Measurements from ENCODE around the gene THTPA. TPM values are rescaled to one million over a fixed set of nuclear protein-coding genes. Genes with fewer than 3 reads are reported as not detected.

The THTPA gene
- total RNA-seq, 4 donors from 2014 or later = 6.4 to 16.8 (median 15.2) TPM

DNA sequence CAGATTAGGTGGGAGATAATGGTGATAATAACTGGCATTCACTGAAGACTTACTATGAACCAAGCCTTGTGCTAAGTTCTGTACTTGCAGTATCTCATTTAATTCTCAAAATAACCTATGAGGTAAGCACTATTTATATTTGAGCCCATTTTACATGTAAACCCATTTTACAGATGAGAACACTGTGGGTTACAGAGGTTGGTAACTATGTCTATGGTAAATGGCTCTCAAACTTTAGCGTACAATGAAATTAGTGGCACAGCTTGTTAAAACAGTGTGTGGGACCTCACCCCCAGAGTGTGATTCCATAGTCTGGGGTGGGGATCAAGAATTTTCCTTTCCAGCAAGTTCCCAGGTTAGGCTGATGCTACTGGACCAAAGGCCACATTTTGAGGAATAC, 44.7 kb downstream of the THTPA start:
- Histone ChIP-seq H3K27ac (no peak overlapping the region), H3K9me3 (no peaks in the 10 kb centered on the region), H3K4me1 (no peaks in the 10 kb centered on the region), H3K4me3 (no peak overlapping the region), H3K27me3 (no peaks in the 10 kb centered on the region), H3K36me3 (no peaks in the 10 kb centered on the region)
- TF ChIP-seq, protein P1, sequence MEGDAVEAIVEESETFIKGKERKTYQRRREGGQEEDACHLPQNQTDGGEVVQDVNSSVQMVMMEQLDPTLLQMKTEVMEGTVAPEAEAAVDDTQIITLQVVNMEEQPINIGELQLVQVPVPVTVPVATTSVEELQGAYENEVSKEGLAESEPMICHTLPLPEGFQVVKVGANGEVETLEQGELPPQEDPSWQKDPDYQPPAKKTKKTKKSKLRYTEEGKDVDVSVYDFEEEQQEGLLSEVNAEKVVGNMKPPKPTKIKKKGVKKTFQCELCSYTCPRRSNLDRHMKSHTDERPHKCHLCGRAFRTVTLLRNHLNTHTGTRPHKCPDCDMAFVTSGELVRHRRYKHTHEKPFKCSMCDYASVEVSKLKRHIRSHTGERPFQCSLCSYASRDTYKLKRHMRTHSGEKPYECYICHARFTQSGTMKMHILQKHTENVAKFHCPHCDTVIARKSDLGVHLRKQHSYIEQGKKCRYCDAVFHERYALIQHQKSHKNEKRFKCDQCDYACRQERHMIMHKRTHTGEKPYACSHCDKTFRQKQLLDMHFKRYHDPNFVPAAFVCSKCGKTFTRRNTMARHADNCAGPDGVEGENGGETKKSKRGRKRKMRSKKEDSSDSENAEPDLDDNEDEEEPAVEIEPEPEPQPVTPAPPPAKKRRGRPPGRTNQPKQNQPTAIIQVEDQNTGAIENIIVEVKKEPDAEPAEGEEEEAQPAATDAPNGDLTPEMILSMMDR (IDR thresholded peaks at IDR 0.05) = no peak
- TF ChIP-seq POLR2A (IDR thresholded peaks at IDR 0.05) = no peak
- DNase-seq = no peak
- intact Hi-C loops (cut with DNase I; ENCODE audit: low total_unique reads) = no loop called here

DNA sequence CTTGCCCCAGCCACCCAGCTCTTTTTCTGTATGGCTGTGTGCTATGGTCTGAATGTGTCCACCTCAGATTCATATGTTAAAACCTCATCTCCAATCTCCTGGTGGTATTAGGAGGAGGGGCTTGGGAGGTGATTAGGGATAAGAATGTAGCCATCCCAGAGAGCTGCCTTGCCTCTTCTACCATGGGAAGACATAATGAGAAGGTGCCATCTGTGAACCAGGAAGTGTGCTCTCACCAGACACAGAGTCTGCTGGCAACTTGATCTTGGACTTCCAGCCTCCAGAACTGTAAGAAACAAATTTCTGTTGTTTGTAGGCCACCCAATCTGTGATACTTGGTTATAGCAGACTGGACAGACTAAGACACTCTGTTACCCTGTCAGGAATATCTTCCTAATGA, 45.4 kb downstream of the THTPA start:
- Histone ChIP-seq H3K4me3 (no peak overlapping the region), H3K4me1 (no peaks in the 10 kb centered on the region), H3K36me3 (no peaks in the 10 kb centered on the region), H3K9me3 (no peaks in the 10 kb centered on the region), H3K27ac (no peak overlapping the region), H3K27me3 (no peaks in the 10 kb centered on the region)
- no peak for DNase-seq
- intact Hi-C loops (cut with DNase I; ENCODE audit: low total_unique reads) = no loop called here
- TF ChIP-seq POLR2A (IDR thresholded peaks at IDR 0.05) = no peak
- TF ChIP-seq, protein P1 (IDR thresholded peaks at IDR 0.05) = no peak

DNA sequence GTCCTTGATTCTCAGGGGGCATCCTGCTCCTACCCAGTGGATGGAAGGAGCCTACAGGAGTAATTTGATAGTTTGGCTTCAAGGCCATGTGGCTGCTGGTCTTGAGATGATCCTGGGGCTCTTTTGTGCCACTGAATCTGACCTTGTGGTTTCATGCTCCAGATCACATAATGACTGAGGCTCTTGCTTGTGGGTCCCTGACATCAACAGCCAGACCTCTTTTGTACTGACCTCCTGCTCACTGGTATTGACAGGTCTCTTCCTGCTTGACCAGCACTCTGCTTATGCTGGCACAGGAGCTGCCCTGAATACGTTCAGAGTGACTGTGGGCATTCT, 45.7 kb downstream of the THTPA start:
- no peak for DNase-seq
- H3K9me3 ChIP-seq = no peaks in the 10 kb centered on the region
- TF ChIP-seq, protein P1 (IDR thresholded peaks at IDR 0.05) = no peak
- TF ChIP-seq POLR2A (IDR thresholded peaks at IDR 0.05) = no peak
- H3K4me1 ChIP-seq = no peaks in the 10 kb centered on the region
- H3K27me3 ChIP-seq = no peaks in the 10 kb centered on the region
- no peak overlapping the region for H3K4me3 ChIP-seq
- H3K27ac ChIP-seq = no peak overlapping the region
- no peaks in the 10 kb centered on the region for H3K36me3 ChIP-seq
- intact Hi-C loops (cut with DNase I; ENCODE audit: low total_unique reads) = no loop called here

DNA sequence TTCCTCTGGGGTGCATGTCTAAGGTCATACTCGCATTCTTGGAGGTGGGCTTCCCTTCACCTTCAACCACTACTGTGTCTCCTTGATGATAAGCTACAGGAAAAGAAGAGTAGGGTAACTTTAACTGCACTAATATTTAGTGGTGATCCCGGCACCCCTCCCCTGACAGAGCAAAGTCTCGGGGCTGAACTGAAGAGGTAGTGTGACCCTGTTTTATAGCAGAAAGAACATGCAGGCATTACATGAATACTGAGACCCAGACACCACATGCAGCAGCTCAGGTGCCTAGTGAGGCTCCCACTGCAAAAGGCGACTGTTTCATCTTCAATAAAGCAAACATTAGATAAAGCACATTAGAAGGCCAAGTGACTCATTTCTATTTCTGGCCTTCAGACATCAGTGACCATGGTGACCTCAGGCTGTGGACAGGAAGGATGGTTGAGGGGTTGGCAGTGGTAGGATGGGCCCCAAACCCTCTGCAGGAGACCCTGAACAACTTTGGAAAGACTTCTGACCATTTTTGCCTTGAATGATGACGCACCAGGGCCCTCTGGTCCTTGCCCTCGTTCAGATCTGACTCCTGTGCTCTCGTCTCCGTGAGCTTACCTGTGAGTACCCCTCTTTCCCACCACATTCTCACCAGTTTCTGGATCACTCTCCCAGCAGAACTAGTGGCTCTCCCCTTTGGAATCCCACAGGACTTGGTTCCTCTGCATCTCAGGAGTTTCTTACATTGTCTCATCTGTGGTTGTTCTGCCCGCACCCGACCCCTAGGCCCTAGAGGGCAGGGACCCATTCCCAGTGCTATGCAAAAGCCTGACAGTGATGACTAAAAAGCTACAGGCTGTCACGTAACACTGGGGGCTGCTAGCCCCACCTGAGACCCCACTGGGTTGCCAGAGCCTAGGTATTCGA, 46.4 kb downstream of the THTPA start:
- TF ChIP-seq, protein P1 (IDR thresholded peaks at IDR 0.05) = no peak
- TF ChIP-seq POLR2A (IDR thresholded peaks at IDR 0.05) = no peak
- Histone ChIP-seq H3K27ac (no peak overlapping the region), H3K36me3 (no peaks in the 10 kb centered on the region), H3K27me3 (no peaks in the 10 kb centered on the region), H3K4me1 (no peaks in the 10 kb centered on the region), H3K4me3 (no peak overlapping the region), H3K9me3 (no peaks in the 10 kb centered on the region)
- DNase-seq = no peak
- intact Hi-C loops (cut with DNase I; ENCODE audit: low total_unique reads) = no loop called here

DNA sequence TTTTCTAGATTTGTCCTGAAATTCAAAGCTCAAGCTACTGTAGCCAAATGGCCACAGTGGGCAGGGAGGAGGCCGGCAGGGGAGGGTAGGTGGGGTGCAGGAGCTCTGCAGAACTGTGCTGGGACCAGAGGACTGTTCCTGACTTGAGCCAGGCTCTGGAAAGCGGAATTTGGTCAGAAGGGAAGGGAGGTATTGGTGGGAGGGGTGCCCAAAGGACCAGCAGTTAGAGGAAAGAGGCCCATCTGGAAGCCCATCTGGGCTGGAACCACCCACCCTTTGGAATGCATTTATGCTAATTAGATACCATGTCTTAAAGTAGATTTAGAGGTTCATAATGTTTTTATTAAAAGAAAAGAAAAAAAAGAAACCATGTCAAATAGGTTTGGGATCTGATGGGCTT, 47.0 kb downstream of the THTPA start:
- intact Hi-C loops (cut with DNase I; ENCODE audit: low total_unique reads) = no loop called here
- Histone ChIP-seq H3K4me3 (no peak overlapping the region), H3K36me3 (no peaks in the 10 kb centered on the region), H3K9me3 (no peaks in the 10 kb centered on the region), H3K4me1 (no peaks in the 10 kb centered on the region), H3K27me3 (no peaks in the 10 kb centered on the region), H3K27ac (no peak overlapping the region)
- DNase-seq = no peak
- TF ChIP-seq, protein P1 (IDR thresholded peaks at IDR 0.05) = no peak
- TF ChIP-seq POLR2A (IDR thresholded peaks at IDR 0.05) = no peak

Measured in uterus (tissue), 4 donors.